ENCODE data around the gene FGF1. TPM values are rescaled to one million over a fixed set of nuclear protein-coding genes. Genes with fewer than 3 reads are reported as not detected.

Gene FGF1
- total and polyA plus RNA-seq, 2 of the 4 experiments (the other 2 are of a cell fraction) = 7.6 to 7.7 TPM

GRCh38 chr5:142561486-142562097 lies 124.3 kb downstream of the FGF1 start (continued):
- no peak for TF ChIP-seq ELK1 (IDR thresholded peaks at IDR 0.05; ENCODE audit: borderline replicate concordance, low read depth, low read length)

GRCh38 chr5:142561029-142561428 lies 124.9 kb downstream of the FGF1 start:
- Histone ChIP-seq H2BK120ac (ENCODE audit: low read depth, low read length) (peak overlapping the region; percentile 56), H2BK20ac (ENCODE audit: low read depth, low read length) (peak overlapping the region; percentile 73), H3K18ac (ENCODE audit: low read depth, low read length) (peak overlapping the region; percentile 66; the same call in 1 of the 2 replicates), H2BK5ac (ENCODE audit: low read depth, low read length, poor library complexity, severe bottlenecking) (no peak overlapping the region), H2AK5ac (ENCODE audit: low read depth, low read length) (peak overlapping the region; percentile 54; the same call in 1 of the 2 replicates), H3K9me1 (ENCODE audit: insufficient read depth, low read length) (peaks cover 3% of the 10 kb centered on the region; the same call in 1 of the 2 replicates), H3K4me2 (ENCODE audit: low read depth, low read length) (no peak overlapping the region), H3K79me1 (ENCODE audit: low read depth in 1 of 2, low read length in 2 of 2) (no peaks in the 10 kb centered on the region), H2AFZ (replicated peaks; ENCODE audit: low read length, poor library complexity) (no peak overlapping the region), H2BK15ac (ENCODE audit: low read depth, low read length) (peak overlapping the region; percentile 25; the same call in 1 of the 3 replicates), H3K4ac (ENCODE audit: low read depth, low read length) (peak overlapping the region; percentile 51), H3K4me1 (ENCODE audit: control insufficient read depth, insufficient read depth, low read length) (peaks cover 7% of the 10 kb centered on the region), H4K91ac (ENCODE audit: insufficient read depth, low read depth, low read length) (peak overlapping the region; percentile 48), H3K56ac (ENCODE audit: extremely low read depth, insufficient read depth, low read length) (no peak overlapping the region), H3K23ac (ENCODE audit: low read depth, low read length) (peak overlapping the region; percentile 1; the same call in 1 of the 2 replicates), H4K8ac (ENCODE audit: low read depth in 2 of 2, low read length in 2 of 2) (peak overlapping the region in 1 of 2 experiments; percentile 16; a peak in 2 of 4 replicates), H3K14ac (replicated peaks; ENCODE audit: low read depth, low read length) (peak overlapping the region; percentile 76), H3K4me3 (ENCODE audit: insufficient read depth, low read depth, low read length) (no peak overlapping the region), H3K27me3 (ENCODE audit: control insufficient read depth, insufficient read depth, low read length) (no peaks in the 10 kb centered on the region), H3K36me3 (ENCODE audit: control insufficient read depth, insufficient read depth, low read length) (no peaks in the 10 kb centered on the region), H3K9ac (ENCODE audit: low read depth, low read length) (no peak overlapping the region), H3K27ac (ENCODE audit: insufficient read depth, low read length) (no peak overlapping the region), H2AK9ac (replicated peaks; ENCODE audit: low read depth, low read length, poor library complexity) (peak overlapping the region; percentile 18), H3K9me3 (ENCODE audit: control insufficient read depth, insufficient read depth, low read length) (no peaks in the 10 kb centered on the region), H4K5ac (ENCODE audit: low read depth, low read length) (peak overlapping the region; percentile 39; the same call in 1 of the 2 replicates), H4K20me1 (ENCODE audit: insufficient read depth, low read length) (no peaks in the 10 kb centered on the region)
- ChIA-PET CTCF (interaction anchor here (1.1 kb wide), 1 partner anchor 138 kb away, joined by 3 read pairs; no protein-coding TSS in a partner anchor), POLR2A (ENCODE audit: unreplicated experiment) (no interaction called here)
- WGBS, 2 experiments (ENCODE audit: extremely low coverage in 2 of 2, insufficient read length in 1 of 2) = no CpG with 5 or more reads among the region's 2 CpGs
- BruUV-seq (replicated peaks) = no TSS peak
- TF ChIP-seq RCOR1 (IDR thresholded peaks at IDR 0.05; ENCODE audit: insufficient replicate concordance, low read length) (no peak), USF2 (IDR thresholded peaks at IDR 0.05; ENCODE audit: low read depth, low read length) (no peak), ELK1 (IDR thresholded peaks at IDR 0.05; ENCODE audit: borderline replicate concordance, low read depth, low read length) (no peak)
- intact Hi-C loops (cut with micrococcal nuclease) = no loop called here
- DNase-seq (peak; percentile 34), ATAC-seq (ENCODE audit: low read depth) (peak; percentile 51)
- in situ Hi-C loops (cut with MboI; ENCODE audit: low sequenced_read_pairs) = no loop called here
- dilution Hi-C loops (cut with HindIII; ENCODE audit: low sequenced_read_pairs, unreplicated experiment) = no loop called here
